ENCODE results near the gene HNRNPLL. TPM values are rescaled to one million over a fixed set of nuclear protein-coding genes. Genes with fewer than 3 reads are reported as not detected.
"Not testable (repeated sequence)": the region's sequence is repeated elsewhere in the genome, so short reads cannot be mapped to it uniquely, and the experiment has no call there.

The HNRNPLL gene
- 51.1 and 52.8 TPM in 2 replicates for total RNA-seq

DNA sequence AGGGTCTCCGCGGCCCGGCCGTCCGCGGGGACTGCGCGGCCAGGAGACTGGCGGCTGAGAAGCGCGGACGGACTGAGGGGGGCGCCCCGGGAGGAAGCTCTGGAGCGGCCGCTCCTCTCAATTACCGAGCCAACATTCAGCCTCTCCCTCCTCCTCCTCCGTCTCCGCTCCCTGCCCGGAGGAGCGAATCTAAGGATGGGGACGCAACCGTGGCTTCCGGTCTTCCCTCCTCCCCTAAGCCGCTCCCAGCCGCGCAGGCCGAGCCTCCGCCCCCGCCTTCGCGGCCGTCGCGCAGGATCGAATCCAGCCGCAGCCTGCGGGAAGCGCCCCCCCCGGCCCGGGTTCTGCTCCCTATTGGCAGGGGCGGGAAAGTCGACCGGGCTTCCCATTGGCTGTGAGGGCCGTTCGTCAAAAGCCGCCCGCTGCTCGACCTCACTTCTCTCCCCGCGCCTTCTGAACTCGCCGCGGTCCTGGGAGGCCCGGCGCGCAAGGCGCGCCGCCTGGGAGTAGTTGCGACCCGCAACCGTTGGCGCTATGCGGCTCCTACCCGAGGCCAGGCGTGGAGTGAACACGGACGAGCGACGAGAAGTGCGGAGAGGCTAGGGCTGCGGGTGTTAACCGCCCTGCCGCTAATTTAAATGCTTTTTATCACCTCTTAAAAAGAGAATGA, at the start of gene HNRNPLL:
TSS of gene HNRNPLL (minus strand) at position 197 of the 670 bp plus-strand sequence. CDS start 302 bp downstream, outside the sequence.
- peak; percentile 98 for DNase-seq

DNA sequence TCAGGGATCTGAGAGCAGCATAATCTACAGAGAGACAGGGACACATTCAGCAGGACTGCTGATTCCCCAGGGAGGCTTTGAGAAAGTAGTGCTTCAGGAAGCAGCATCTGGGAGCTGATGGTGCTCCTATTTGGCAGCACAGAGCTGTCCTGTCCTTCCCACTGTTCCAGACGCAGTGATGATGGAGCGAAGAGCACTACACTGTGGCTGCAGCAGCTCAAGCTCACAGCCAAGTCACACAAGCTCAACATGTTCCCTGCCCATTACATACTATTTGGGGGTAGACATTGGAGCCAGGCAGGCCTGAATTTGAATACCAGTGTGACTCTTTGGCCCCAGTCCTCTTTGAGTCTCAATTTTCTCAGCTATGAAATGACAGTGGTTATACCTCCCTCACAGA, 48.0 kb upstream of the HNRNPLL start:
- no peak for DNase-seq

- DNase-seq, result no peak
Observed at GRCh38 chr2:38650012-38650411, 47.3 kb upstream of the HNRNPLL start.

GRCh38 chr2:38649176-38649728, 46.5 kb upstream of the HNRNPLL start:
- DNase-seq, result no peak

GRCh38 chr2:38648107-38648761, 45.5 kb upstream of the HNRNPLL start:
- no peak for DNase-seq

DNA sequence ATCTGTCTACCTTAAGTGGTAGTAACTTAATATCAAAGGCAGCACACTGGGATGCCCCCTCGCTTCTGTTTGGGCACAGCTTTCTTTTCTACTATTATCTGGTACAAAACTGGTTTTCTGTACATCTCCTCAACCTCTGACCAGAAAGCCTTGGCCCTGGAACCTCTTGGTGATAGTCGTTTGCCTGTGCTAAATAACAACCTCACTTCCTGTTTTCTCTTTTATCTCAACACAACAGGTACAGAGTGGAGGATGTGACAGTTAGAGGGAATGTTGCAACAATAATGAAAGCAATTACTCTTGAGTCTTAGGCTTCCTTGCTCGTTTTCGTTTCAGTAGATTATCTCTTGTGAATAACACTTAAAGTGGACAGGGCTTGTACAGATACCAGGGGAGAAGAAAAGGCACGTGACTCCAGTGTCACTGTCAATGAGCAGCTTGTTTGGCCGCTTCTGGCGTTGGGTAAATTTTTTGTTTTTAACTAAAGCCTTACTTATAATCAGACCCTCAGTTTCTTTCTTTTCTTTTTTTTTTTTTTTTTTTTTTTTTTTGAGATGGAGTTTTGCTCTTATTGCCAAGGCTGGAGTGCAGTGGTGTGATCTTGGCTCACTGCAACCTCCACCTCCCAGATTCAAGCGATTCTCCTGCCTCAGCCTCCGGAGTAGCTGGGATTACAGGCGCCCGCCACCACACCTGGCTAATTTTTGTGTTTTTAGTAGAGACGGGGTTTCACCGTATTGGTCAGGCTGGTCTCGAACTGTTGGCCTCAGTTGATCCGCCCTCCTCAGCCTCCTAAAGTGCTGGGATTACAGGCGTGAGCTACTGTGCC, 41.2 kb upstream of the HNRNPLL start:
- not testable (repeated sequence) for DNase-seq

DNA sequence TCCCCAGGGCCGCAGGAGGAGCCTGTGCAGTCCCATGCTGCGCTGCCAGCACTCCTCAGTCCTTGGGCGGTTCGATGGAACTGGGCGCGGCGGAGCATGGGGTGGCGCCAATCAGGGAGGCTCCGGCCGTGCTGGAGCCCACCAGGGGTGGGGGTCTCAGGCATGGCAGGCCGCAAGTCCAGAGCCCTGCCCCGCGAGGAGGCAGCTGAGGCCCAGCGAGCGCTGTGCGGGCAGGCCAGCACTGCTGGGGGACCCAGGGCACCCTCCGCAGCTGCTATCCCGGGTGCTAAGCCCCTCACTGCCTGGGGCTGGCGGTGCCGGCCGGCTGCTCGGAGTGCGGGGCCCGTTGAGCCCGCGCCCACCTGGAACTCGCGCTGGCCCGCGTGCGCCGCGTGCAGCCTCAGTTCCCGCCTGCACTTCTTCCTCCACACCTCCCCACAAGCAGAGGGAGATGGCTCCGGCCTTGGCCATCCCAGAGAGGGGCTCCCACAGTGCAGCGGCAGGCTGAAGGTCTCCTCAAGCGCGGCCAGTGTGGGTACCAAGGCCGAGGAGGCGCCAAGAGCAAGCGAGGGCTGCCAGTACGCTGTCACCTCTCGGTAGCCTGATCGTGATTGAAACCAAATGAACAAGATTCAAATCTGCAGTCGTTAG, 40.4 kb upstream of the HNRNPLL start:
- DNase-seq, result no peak

GRCh38 chr2:38642373-38643017, 39.8 kb upstream of the HNRNPLL start:
- DNase-seq, result not testable (repeated sequence)

DNA sequence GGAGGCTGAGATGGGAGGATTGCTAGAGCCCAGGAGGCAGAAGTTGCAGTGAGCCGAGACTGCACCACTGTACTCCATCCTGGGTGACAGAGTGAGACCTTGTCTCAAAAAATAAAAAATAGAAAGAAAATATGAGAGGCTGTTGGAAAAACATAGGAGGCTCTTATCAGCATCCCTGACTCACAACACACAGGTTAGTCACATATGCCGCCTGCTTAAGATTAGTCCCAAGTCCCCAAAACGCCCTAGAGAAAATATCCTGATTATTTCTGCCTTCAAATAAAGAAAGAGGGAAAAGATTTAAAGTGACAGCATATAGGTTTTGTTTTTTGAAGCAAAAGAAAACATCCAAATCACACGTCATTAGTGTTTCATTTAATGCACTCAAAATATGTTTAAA, 33.3 kb upstream of the HNRNPLL start:
- no peak for DNase-seq

DNA sequence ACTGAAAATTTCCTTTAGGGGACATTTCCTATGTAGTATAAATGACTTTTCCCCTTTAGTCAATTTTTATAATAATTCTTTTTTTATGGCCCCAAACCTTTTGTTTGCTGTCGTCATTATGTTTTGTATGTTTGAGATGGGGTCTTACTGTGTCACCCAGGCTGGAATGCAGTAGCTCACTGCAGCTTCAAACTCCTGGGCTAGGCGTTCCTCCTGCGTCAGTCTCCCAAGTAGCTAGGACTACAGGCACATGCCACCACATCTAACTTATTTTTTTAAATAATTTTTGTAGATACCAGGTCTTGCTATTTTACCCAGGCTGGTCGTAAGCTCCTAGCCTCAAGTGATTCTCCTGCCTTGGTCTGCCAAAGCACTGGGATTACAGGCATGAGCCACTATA, 32.4 kb upstream of the HNRNPLL start:
- DNase-seq, result no peak

- no peak for DNase-seq
Observed at GRCh38 chr2:38634684-38635083, 32.0 kb upstream of the HNRNPLL start.

DNA sequence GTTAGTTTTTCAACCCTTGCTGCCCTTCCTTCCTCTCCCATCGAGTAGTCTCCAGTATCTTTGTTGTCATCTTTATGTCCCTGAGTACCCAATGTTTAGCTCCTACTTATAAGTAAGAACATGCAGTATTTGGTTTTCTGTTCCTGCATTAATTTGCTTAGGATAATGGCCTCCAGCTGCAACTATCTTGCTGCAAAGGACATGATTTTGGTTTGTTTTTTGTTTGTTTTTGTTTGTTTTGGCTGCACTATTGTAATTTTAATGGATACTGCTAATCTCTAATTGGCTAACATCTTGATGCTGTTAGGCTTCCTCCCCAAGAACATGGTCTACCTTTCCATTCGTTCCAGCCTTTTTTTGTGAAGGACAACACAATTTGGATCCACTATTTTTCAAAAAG, 31.2 kb upstream of the HNRNPLL start:
- no peak for DNase-seq

DNA sequence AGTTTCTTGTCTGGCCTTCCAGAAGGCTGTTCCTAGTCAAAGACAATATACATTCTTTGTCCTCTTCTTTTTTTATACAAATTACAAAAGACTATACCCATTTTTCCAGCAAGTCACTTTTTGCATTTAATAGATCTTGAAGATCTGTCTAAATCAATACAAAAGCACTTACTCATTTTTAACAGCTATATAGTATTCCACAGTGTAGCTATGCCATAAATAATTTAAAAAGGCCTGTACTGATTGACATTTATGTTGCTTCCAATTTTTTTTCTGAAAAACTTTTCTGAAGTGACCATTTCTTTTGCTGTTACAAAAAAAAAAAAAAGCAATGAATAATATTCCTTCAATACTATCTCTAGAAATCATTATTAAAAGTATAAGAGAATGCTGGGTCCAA, 30.3 kb upstream of the HNRNPLL start:
- DNase-seq, result no peak

GRCh38 chr2:38631976-38632375, 29.2 kb upstream of the HNRNPLL start:
- DNase-seq, result no peak

DNA sequence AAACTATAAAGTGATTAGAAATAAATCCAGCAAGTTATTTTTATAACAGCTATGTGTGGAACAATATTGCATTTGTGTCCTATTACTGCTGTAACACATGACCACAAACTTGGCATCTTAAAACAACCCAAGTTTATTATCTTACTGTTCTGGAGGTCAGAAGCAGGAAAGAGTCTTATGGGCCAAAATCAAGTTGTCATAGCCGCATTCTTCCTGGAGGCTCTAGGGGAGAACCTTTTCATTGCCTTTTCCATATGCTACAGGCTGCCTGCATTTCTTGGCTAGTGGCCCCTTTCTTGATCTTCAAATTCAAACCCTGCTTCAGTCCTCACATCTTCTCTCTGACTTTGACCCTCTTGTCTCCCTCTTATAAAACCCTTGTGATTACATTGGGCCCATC, 27.0 kb upstream of the HNRNPLL start:
- no peak for DNase-seq

- no peak for DNase-seq
Observed at GRCh38 chr2:38627391-38627790, 24.7 kb upstream of the HNRNPLL start.

GRCh38 chr2:38626326-38627035, 23.8 kb upstream of the HNRNPLL start:
- DNase-seq, result no peak

- DNase-seq, result no peak
Observed at GRCh38 chr2:38622210-38622609, 19.5 kb upstream of the HNRNPLL start.

- DNase-seq, result no peak
Observed at GRCh38 chr2:38621018-38621417, 18.3 kb upstream of the HNRNPLL start.

DNA sequence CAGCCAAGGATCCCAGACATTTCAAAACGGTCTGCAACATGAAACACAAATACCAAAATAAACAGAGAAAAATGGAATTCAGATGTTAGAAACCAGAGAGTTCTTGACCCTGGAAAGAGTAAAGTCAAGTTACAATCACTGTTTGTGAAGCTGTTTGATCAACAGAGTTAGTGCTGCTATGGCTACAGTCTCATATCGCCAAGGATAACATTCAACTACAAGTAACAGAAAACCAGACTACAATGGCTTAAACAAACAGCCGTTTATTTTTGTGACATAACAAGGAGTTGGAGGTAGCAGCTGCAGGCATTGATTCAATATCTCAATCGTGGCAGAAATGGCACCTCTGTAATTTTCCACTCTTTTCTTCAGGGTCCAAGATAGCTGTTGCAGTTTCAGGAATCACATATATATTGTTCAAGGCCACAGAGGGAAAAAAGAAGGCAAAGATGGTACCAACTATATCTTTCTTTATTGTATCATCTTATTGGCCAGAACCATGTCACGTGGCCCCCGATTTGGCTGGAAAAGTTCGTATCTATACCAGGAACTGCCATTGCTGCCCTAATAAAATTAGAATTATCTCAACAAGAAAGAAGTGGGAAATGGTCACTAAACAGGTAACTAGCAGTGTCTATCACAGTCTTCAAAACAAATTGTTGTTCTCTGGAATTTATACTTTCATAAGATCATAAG, 17.7 kb upstream of the HNRNPLL start:
- DNase-seq, result no peak
